GM23338 (cell line): Measurements from ENCODE around the gene MON2.

Experiments
- CTCF ChIP-seq, 2 experiments: fragments of 200-600 bp in 1 of 2; sonication (generic) in 1 of 2; conservative IDR thresholded peaks; 2 replicates each; pipeline versions ENCODE4 v1.5.1 to v1.6.1; 2016 to 2017; ENCODE audit warnings: antibody characterized with exemption in 2 of 2, low read depth in 2 of 2, mild to moderate bottlenecking in 2 of 2, moderate library complexity in 1 of 2
- EZH2 ChIP-seq: fragments of 200-600 bp; sonication (generic); IDR thresholded peaks from one replicate; pipeline ENCODE4 v1.8.0; 2017; ENCODE audit warnings: antibody characterized with exemption, mild to moderate bottlenecking, low read depth; ENCODE audit not compliant: unreplicated experiment
- EZH2phosphoT487 ChIP-seq: fragments of 200-600 bp; sonication (generic); IDR thresholded peaks from one replicate; pipeline ENCODE4 v1.8.1; 2018; ENCODE audit warnings: antibody characterized with exemption; ENCODE audit not compliant: unreplicated experiment
- POLR2AphosphoS5 ChIP-seq: IDR thresholded peaks from 2 replicates; pipeline ENCODE4 v1.6.1; 2016; ENCODE audit warnings: antibody characterized with exemption, low read depth
- REST ChIP-seq: IDR thresholded peaks from one replicate; pipeline ENCODE4 v1.6.1; 2018; ENCODE audit warnings: antibody characterized with exemption; ENCODE audit not compliant: unreplicated experiment
- ZNF114 ChIP-seq: fragments of 250-450 bp; sonication (Bioruptor Pico); IDR thresholded peaks from 2 replicates; pipeline ENCODE4 v1.5.0; 2020; ENCODE audit warnings: mild to moderate bottlenecking, moderate library complexity
- ZNF331 ChIP-seq: fragments of 250-450 bp; sonication (Bioruptor Pico); IDR thresholded peaks from 2 replicates; pipeline ENCODE4 v1.5.0; 2020; ENCODE audit warnings: low read depth, mild to moderate bottlenecking, moderate library complexity

GRCh38 chr12:62581288-62582064, 114.8 kb downstream of the MON2 start:
- TF ChIP-seq CTCF (conservative IDR thresholded peaks at IDR 0.05; ENCODE audit: low read depth in 2 of 2) (peak; percentile 72 to 73), ZNF114 (no peak), EZH2phosphoT487 (no peak), POLR2AphosphoS5 (no peak), EZH2 (no peak), ZNF331 (CRISPR knock-in tag) (no peak), REST (no peak)
